MM.1S (cell line): Measurements from ENCODE around the gene ARFGEF3.

Experiments
- DNase-seq: peaks from one replicate; pipeline ENCODE4 v3.0.0-alpha.2; 2015
- H2AFZ ChIP-seq: fragments of 300-600 bp; sonication (generic); 2 replicates; pipeline ENCODE4 v1.6.0; 2016; ENCODE audit warnings: antibody characterized with exemption, low read length
- H3F3A ChIP-seq: fragments of 300-600 bp; sonication (generic); 2 replicates; pipeline ENCODE4 v1.6.1; 2016; ENCODE audit warnings: mild to moderate bottlenecking, antibody characterized with exemption, low read length, moderate library complexity, mixed read lengths; ENCODE audit not compliant: insufficient read depth
- H3K27ac ChIP-seq: fragments of 300-600 bp; sonication (generic); 2 replicates; pipeline ENCODE4 v1.5.1; 2016; ENCODE audit warnings: mild to moderate bottlenecking, low read length
- H3K27me3 ChIP-seq: fragments of 300-600 bp; sonication (generic); replicated peaks from 2 replicates; pipeline ENCODE4 v1.6.0; 2016; ENCODE audit warnings: low read length; ENCODE audit not compliant: insufficient read depth
- H3K36me3 ChIP-seq: fragments of 300-600 bp; sonication (generic); replicated peaks from 2 replicates; pipeline ENCODE4 v1.6.1; 2016; ENCODE audit warnings: mild to moderate bottlenecking, low read length, mixed read lengths; ENCODE audit not compliant: insufficient read depth
- H3K4me1 ChIP-seq: fragments of 300-600 bp; sonication (generic); 2 replicates; pipeline ENCODE4 v1.6.1; 2016; ENCODE audit warnings: low read length, mixed read lengths
- H3K4me2 ChIP-seq: fragments of 300-600 bp; sonication (generic); 2 replicates; pipeline ENCODE4 v1.6.0; 2016; ENCODE audit warnings: low read depth, low read length
- H3K4me3 ChIP-seq: fragments of 300-600 bp; sonication (generic); 2 replicates; pipeline ENCODE4 v1.5.1; 2016; ENCODE audit warnings: low read length, mixed read lengths
- H3K79me2 ChIP-seq: fragments of 300-600 bp; sonication (generic); 2 replicates; pipeline ENCODE4 v1.6.1; 2016; ENCODE audit warnings: mixed run types, low read length, mixed read lengths
- H3K9ac ChIP-seq: fragments of 300-600 bp; sonication (generic); 2 replicates; pipeline ENCODE4 v1.6.1; 2016; ENCODE audit warnings: low read length, mixed read lengths
- H3K9me2 ChIP-seq: fragments of 300-600 bp; sonication (generic); replicated peaks from 2 replicates; pipeline ENCODE4 v1.6.1; 2016; ENCODE audit warnings: mild to moderate bottlenecking, low read length, mixed read lengths; ENCODE audit not compliant: insufficient read depth
- H3K9me3 ChIP-seq: fragments of 300-600 bp; sonication (generic); replicated peaks from 2 replicates; pipeline ENCODE4 v1.6.1; 2016; ENCODE audit warnings: mild to moderate bottlenecking, low read length, mixed read lengths; ENCODE audit not compliant: insufficient read depth
- H4K20me1 ChIP-seq: fragments of 300-600 bp; sonication (generic); 2 replicates; pipeline ENCODE4 v1.6.1; 2016; ENCODE audit warnings: mild to moderate bottlenecking, low read length, moderate library complexity, mixed read lengths; ENCODE audit not compliant: insufficient read depth
- CTCF ChIP-seq: fragments of 300-600 bp; sonication (generic); IDR thresholded peaks from 2 replicates; pipeline ENCODE4 v1.5.1; 2016; ENCODE audit warnings: antibody characterized with exemption, low read length, mixed read lengths
- EZH2 ChIP-seq: fragments of 300-600 bp; sonication (generic); optimal IDR thresholded peaks from 2 replicates; pipeline ENCODE3; 2017; ENCODE audit warnings: low read depth, mild to moderate bottlenecking, antibody characterized with exemption, low read length, mixed read lengths
- EZH2phosphoT487 ChIP-seq: fragments of 300-600 bp; sonication (generic); IDR thresholded peaks from 2 replicates; pipeline ENCODE4 v1.6.1; 2018; ENCODE audit warnings: antibody characterized with exemption, low read length

ARFGEF3 gene

GRCh38 chr6:138296786-138297185 lies 135.0 kb downstream of the ARFGEF3 start:
- DNase-seq, result no peak
- Histone ChIP-seq H3K4me2 (no peak overlapping the region), H3K27ac (no peak overlapping the region), H2AFZ (no peak overlapping the region), H3F3A (no peaks in the 10 kb centered on the region), H3K4me3 (no peak overlapping the region), H3K79me2 (no peaks in the 10 kb centered on the region), H3K36me3 (no peaks in the 10 kb centered on the region), H3K4me1 (no peaks in the 10 kb centered on the region), H3K27me3 (no peaks in the 10 kb centered on the region), H3K9me2 (no peaks in the 10 kb centered on the region), H3K9me3 (no peaks in the 10 kb centered on the region), H3K9ac (no peak overlapping the region), H4K20me1 (no peaks in the 10 kb centered on the region)
- no peak for TF ChIP-seq EZH2phosphoT487
- TF ChIP-seq EZH2, result no peak
- no peak for TF ChIP-seq CTCF

- Histone ChIP-seq H3K9ac (no peak overlapping the region), H3K4me3 (no peak overlapping the region), H3K4me1 (no peaks in the 10 kb centered on the region), H3K9me2 (no peaks in the 10 kb centered on the region), H2AFZ (no peak overlapping the region), H3K36me3 (no peaks in the 10 kb centered on the region), H3K4me2 (no peak overlapping the region), H3K27me3 (no peaks in the 10 kb centered on the region), H3F3A (no peaks in the 10 kb centered on the region), H3K9me3 (no peaks in the 10 kb centered on the region), H3K27ac (no peak overlapping the region), H4K20me1 (no peaks in the 10 kb centered on the region), H3K79me2 (no peaks in the 10 kb centered on the region)
- TF ChIP-seq CTCF (no peak), EZH2 (no peak), EZH2phosphoT487 (no peak)
- no peak for DNase-seq
Measured at GRCh38 chr6:138297761-138298298, 136.1 kb downstream of the ARFGEF3 start.

- no peaks in the 10 kb centered on the region for H3K4me1 ChIP-seq
- no peak overlapping the region for H3K27ac ChIP-seq
- DNase-seq, result no peak
- no peaks in the 10 kb centered on the region for H3K79me2 ChIP-seq
- no peak overlapping the region for H3K4me2 ChIP-seq
- no peak overlapping the region for H3K9ac ChIP-seq
- H3K9me2 ChIP-seq, result no peaks in the 10 kb centered on the region
- no peaks in the 10 kb centered on the region for H3K27me3 ChIP-seq
- H3K4me3 ChIP-seq, result no peak overlapping the region
- H4K20me1 ChIP-seq, result no peaks in the 10 kb centered on the region
- H3K36me3 ChIP-seq, result no peaks in the 10 kb centered on the region
- no peaks in the 10 kb centered on the region for H3F3A ChIP-seq
- H3K9me3 ChIP-seq, result no peaks in the 10 kb centered on the region
- TF ChIP-seq EZH2 (no peak), EZH2phosphoT487 (no peak), CTCF (no peak)
- no peak overlapping the region for H2AFZ ChIP-seq
Measured at GRCh38 chr6:138300469-138300868, 138.7 kb downstream of the ARFGEF3 start.
